Caco-2 (cell line): ENCODE data around the gene CCDC170. TPM values are rescaled to one million over a fixed set of nuclear protein-coding genes. Genes with fewer than 3 reads are reported as not detected.
"Not testable (repeated sequence)": the region's sequence is repeated elsewhere in the genome, so short reads cannot be mapped to it uniquely, and the experiment has no call there.

Source experiments
- BruUV-seq: library from RNA; stranded (reverse); fragments of 400-500 nt; replicated peaks from 2 replicates; lab custom pipeline; 2021; lab: Mats Ljungman, UMichigan
- CTCF ChIA-PET: fragments of 300-600 bp; sonication (Branson Sonifier 250); formaldehyde crosslinking; loops from one replicate; lab custom pipeline; 2022; ENCODE audit warnings: antibody characterized with exemption; lab: Charles Lee
- POLR2A ChIA-PET: fragments of 300-600 bp; sonication (Branson Sonifier 250); formaldehyde crosslinking; loops from one replicate; lab custom pipeline; 2022; ENCODE audit warnings: antibody characterized with exemption; lab: Charles Lee
- DNase-seq, 2 experiments: peaks; one replicate each; pipeline versions ENCODE4 v3.0.0 to v3.0.0-alpha.2; 2020 to 2022
- H3K27me3 ChIP-seq: replicated peaks from 2 replicates; pipeline ENCODE4 v1.6.0; 2011; ENCODE audit warnings: low read length; ENCODE audit not compliant: control insufficient read depth, insufficient read depth
- H3K36me3 ChIP-seq: 2 replicates; pipeline ENCODE4 v1.5.1; 2011; ENCODE audit warnings: low read length; ENCODE audit not compliant: control insufficient read depth, insufficient read depth
- H3K4me1 ChIP-seq: fragments of 250-450 bp; sonication (Bioruptor Pico); 2 replicates; pipeline ENCODE4 v1.5.1; 2020; ENCODE audit warnings: mild to moderate bottlenecking
- H3K4me3 ChIP-seq: 2 replicates; pipeline ENCODE4 v1.5.1; 2011; ENCODE audit warnings: low read depth, mild to moderate bottlenecking, control low read depth, low read length
- H3K9me3 ChIP-seq: fragments of 250-450 bp; sonication (Bioruptor Pico); 2 replicates; pipeline ENCODE4 v1.5.1; 2020; ENCODE audit warnings: mild to moderate bottlenecking, moderate library complexity
- H3K27ac Mint-ChIP-seq: one replicate; pipeline ENCODE4 v1.8.0; 2022; ENCODE audit warnings: mixed read lengths; ENCODE audit not compliant: unreplicated experiment
- H3K27me3 Mint-ChIP-seq: one replicate; pipeline ENCODE4 v1.8.0; 2022; ENCODE audit warnings: mixed read lengths; ENCODE audit not compliant: insufficient read depth, unreplicated experiment
- H3K36me3 Mint-ChIP-seq: one replicate; pipeline ENCODE4 v1.8.0; 2022; ENCODE audit warnings: mild to moderate bottlenecking, mixed read lengths; ENCODE audit not compliant: insufficient read depth, unreplicated experiment
- H3K4me1 Mint-ChIP-seq: one replicate; pipeline ENCODE4 v1.8.0; 2022; ENCODE audit warnings: low read depth, mixed read lengths; ENCODE audit not compliant: unreplicated experiment
- H3K4me3 Mint-ChIP-seq: one replicate; pipeline ENCODE4 v1.8.0; 2022; ENCODE audit warnings: mild to moderate bottlenecking, moderate library complexity, mixed read lengths; ENCODE audit not compliant: unreplicated experiment
- H3K9me3 Mint-ChIP-seq: one replicate; pipeline ENCODE4 v1.8.0; 2022; ENCODE audit warnings: mixed read lengths; ENCODE audit not compliant: unreplicated experiment
- intact Hi-C: fragments of 100-400 bp; cut with micrococcal nuclease; formaldehyde crosslinking; loops from one replicate; pipeline ENCODE4 v1.10.0; 2022; ENCODE audit not compliant: unreplicated experiment
- total RNA-seq: library from RNA; stranded (reverse); gene quantifications from 2 replicates; pipeline ENCODE4 v1.2.3, GENCODE V29; 2022
- TF ChIP-seq, protein P1 (sequence below), 2 experiments: fragments of 200-600 bp in 1 of 2; IDR thresholded peaks; 1 replicate in 1 of 2; 2 replicates in 1 of 2; pipeline versions ENCODE4 v1.5.1 to v1.8.0; 2011 to 2022; ENCODE audit warnings: antibody characterized with exemption in 1 of 2, control low read depth in 1 of 2, inconsistent platforms in 1 of 2, low read depth in 1 of 2, low read length in 1 of 2, mild to moderate bottlenecking in 1 of 2, moderate library complexity in 1 of 2; ENCODE audit not compliant: insufficient read depth in 1 of 2, severe bottlenecking in 1 of 2, unreplicated experiment in 1 of 2

CCDC170 gene
- total RNA-seq, 1 experiment from 2014 or later, result 6.8 TPM

DNA sequence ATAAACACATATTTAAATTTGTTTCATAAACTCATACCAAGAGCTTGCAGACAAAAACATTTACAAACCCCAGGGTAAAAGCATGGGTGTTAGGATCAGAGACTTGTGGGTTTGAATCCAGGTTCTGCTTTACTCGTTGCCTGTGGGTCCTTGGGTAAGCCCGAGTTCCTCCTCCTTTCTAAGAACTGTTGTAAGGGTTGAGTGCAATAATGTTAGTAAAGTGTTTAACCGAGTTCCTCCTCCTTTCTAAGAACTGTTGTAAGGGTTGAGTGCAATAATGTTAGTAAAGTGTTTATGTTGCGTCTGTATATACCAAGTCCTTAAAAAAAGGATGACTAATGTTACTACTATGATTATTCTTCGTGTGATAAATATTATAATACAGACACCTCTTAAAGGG is 18.7 kb downstream of the CCDC170 start:
- Histone ChIP-seq H3K4me3 (no peak overlapping the region), H3K27me3 (no peaks in the 10 kb centered on the region), H3K4me1 (no peaks in the 10 kb centered on the region), H3K9me3 (no peaks in the 10 kb centered on the region), H3K36me3 (no peaks in the 10 kb centered on the region)
- H3K4me1 Mint-ChIP-seq, result no peaks in the 10 kb centered on the region
- H3K4me3 Mint-ChIP-seq, result no peak overlapping the region
- intact Hi-C loops, result no loop called here
- no peak overlapping the region for H3K27ac Mint-ChIP-seq
- TF ChIP-seq, protein P1, sequence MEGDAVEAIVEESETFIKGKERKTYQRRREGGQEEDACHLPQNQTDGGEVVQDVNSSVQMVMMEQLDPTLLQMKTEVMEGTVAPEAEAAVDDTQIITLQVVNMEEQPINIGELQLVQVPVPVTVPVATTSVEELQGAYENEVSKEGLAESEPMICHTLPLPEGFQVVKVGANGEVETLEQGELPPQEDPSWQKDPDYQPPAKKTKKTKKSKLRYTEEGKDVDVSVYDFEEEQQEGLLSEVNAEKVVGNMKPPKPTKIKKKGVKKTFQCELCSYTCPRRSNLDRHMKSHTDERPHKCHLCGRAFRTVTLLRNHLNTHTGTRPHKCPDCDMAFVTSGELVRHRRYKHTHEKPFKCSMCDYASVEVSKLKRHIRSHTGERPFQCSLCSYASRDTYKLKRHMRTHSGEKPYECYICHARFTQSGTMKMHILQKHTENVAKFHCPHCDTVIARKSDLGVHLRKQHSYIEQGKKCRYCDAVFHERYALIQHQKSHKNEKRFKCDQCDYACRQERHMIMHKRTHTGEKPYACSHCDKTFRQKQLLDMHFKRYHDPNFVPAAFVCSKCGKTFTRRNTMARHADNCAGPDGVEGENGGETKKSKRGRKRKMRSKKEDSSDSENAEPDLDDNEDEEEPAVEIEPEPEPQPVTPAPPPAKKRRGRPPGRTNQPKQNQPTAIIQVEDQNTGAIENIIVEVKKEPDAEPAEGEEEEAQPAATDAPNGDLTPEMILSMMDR (IDR thresholded peaks at IDR 0.05; ENCODE audit: insufficient read depth in 1 of 2, low read depth in 1 of 2, low read length in 1 of 2, severe bottlenecking in 1 of 2, unreplicated experiment in 1 of 2), result no peak
- DNase-seq, result no peak
- ChIA-PET CTCF (no interaction called here), POLR2A (no interaction called here)
- no peaks in the 10 kb centered on the region for H3K36me3 Mint-ChIP-seq
- no peaks in the 10 kb centered on the region for H3K27me3 Mint-ChIP-seq
- BruUV-seq, result no TSS peak
- peaks cover 12% of the 10 kb centered on the region for H3K9me3 Mint-ChIP-seq

DNA sequence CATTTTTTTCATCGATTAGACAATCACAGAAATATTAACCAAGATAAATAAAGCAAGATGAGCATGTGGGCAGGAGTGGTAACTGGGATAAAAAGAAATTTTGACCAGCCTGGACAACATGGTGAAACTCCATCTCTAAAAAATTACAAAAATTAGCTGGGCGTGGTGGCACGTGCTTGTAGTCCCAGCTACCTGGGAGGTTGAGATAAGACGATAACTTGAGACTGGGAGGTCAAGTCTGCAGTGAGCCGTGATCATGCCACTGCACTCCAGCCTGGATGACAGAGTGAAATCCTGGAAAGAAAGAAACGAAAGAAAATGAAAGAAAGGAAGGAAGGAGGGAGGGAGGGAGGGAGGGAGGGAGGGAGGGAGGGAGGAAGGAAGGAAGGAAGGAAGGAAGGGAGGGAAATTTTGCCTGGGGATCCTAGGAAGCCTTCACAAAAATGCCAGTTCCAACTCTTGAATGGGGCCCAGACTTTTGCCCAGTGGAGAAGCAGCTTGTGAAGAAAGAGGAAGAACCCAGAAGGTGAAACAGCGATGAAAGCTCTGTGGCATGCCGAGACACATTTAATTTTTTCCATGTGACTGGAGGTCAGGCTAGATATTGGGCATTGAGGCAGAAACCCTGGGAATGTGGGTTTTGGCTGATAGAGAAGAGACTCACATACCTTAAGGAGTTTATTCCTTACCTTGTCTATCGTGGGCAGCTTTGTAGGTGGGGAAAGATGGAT is 20.3 kb downstream of the CCDC170 start:
- ChIA-PET POLR2A (no interaction called here), CTCF (no interaction called here)
- H3K4me3 ChIP-seq, result no peak overlapping the region
- no peaks in the 10 kb centered on the region for H3K36me3 ChIP-seq
- Mint-ChIP-seq H3K36me3 (no peaks in the 10 kb centered on the region), H3K27ac (peak overlapping the region; percentile 47), H3K4me1 (no peaks in the 10 kb centered on the region), H3K27me3 (no peaks in the 10 kb centered on the region), H3K4me3 (no peak overlapping the region), H3K9me3 (peaks cover 27% of the 10 kb centered on the region)
- no TSS peak for BruUV-seq
- H3K27me3 ChIP-seq, result no peaks in the 10 kb centered on the region
- no peaks in the 10 kb centered on the region for H3K9me3 ChIP-seq
- no peaks in the 10 kb centered on the region for H3K4me1 ChIP-seq
- TF ChIP-seq, protein P1 (IDR thresholded peaks at IDR 0.05; ENCODE audit: insufficient read depth in 1 of 2, low read depth in 1 of 2, low read length in 1 of 2, severe bottlenecking in 1 of 2, unreplicated experiment in 1 of 2), result no peak
- intact Hi-C loops, result no loop called here
- DNase-seq, result no peak

DNA sequence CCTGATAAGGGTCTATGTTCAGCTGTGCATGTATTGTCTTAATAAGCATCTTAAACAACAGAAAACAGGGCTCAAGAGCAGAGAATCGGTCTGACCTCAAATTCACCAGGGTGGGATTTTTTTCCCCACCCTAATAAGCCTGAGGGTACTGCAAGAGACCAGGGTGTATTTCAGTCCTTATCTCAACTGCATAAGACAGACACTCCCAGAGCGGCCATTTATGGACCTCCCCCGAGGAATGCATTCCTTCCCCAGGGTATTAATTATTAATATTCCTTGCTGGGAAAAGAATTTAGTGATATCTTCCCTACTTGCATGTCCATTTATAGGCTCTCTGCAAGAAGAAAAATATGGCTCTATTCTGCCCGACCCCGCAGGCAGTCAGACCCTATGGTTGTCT is 25.2 kb downstream of the CCDC170 start:
- H3K4me1 Mint-ChIP-seq, BruUV-seq, H3K27me3 ChIP-seq, H3K9me3 ChIP-seq, intact Hi-C loops, H3K36me3 Mint-ChIP-seq, POLR2A ChIA-PET, CTCF ChIA-PET, H3K27me3 Mint-ChIP-seq, H3K4me1 ChIP-seq, H3K4me3 ChIP-seq, H3K36me3 ChIP-seq, H3K4me3 Mint-ChIP-seq, H3K27ac Mint-ChIP-seq: not testable (repeated sequence)
- peaks cover 63% of the 10 kb centered on the region for H3K9me3 Mint-ChIP-seq
- peak in 1 of 2 experiments; percentile 43 for DNase-seq
